ENCODE measurements around the gene ANKRD24.

The ANKRD24 gene

GRCh38 chr19:4199699-4200293 is 17.3 kb downstream of the ANKRD24 start:
- H3K9me3 ChIP-seq (ENCODE audit: low read depth, low read length), result no peaks in the 10 kb centered on the region
- H3K9ac ChIP-seq (ENCODE audit: insufficient read length), result no peak overlapping the region
- no peak for TF ChIP-seq POLR2AphosphoS5 (IDR thresholded peaks at IDR 0.05; ENCODE audit: borderline replicate concordance, low read depth, low read length)
- TF ChIP-seq FOXP2 (optimal IDR thresholded peaks at IDR 0.05; ENCODE audit: control extremely low read depth, extremely low read length, insufficient read depth), result no peak
- no peak for TF ChIP-seq EZH2 (IDR thresholded peaks at IDR 0.05)
- no peak overlapping the region for H3K27ac ChIP-seq
- no peaks in the 10 kb centered on the region for H3K36me3 ChIP-seq (ENCODE audit: insufficient read depth, low read length)
- no peak for DNase-seq (ENCODE audit: low read depth, low spot score)
- no peak overlapping the region for H3K4me3 ChIP-seq

- no peak overlapping the region for H3K4me3 ChIP-seq
- H3K36me3 ChIP-seq (ENCODE audit: insufficient read depth, low read length), result no peaks in the 10 kb centered on the region
- no peaks in the 10 kb centered on the region for H3K9me3 ChIP-seq (ENCODE audit: low read depth, low read length)
- H3K9ac ChIP-seq (ENCODE audit: insufficient read length), result no peak overlapping the region
- no peak for DNase-seq (ENCODE audit: low read depth, low spot score)
- H3K27ac ChIP-seq, result no peak overlapping the region
- TF ChIP-seq FOXP2 (optimal IDR thresholded peaks at IDR 0.05; ENCODE audit: control extremely low read depth, extremely low read length, insufficient read depth) (no peak), EZH2 (IDR thresholded peaks at IDR 0.05) (no peak), POLR2AphosphoS5 (IDR thresholded peaks at IDR 0.05; ENCODE audit: borderline replicate concordance, low read depth, low read length) (no peak)
Measured at GRCh38 chr19:4200940-4201542, 18.6 kb downstream of the ANKRD24 start.

GRCh38 chr19:4201798-4202197 is 19.3 kb downstream of the ANKRD24 start:
- Histone ChIP-seq H3K27ac (no peak overlapping the region), H3K36me3 (ENCODE audit: insufficient read depth, low read length) (no peaks in the 10 kb centered on the region), H3K9me3 (ENCODE audit: low read depth, low read length) (no peaks in the 10 kb centered on the region), H3K9ac (ENCODE audit: insufficient read length) (no peak overlapping the region), H3K4me3 (no peak overlapping the region)
- TF ChIP-seq EZH2 (IDR thresholded peaks at IDR 0.05), result no peak
- no peak for TF ChIP-seq POLR2AphosphoS5 (IDR thresholded peaks at IDR 0.05; ENCODE audit: borderline replicate concordance, low read depth, low read length)
- TF ChIP-seq FOXP2 (optimal IDR thresholded peaks at IDR 0.05; ENCODE audit: control extremely low read depth, extremely low read length, insufficient read depth), result no peak
- DNase-seq (ENCODE audit: low read depth, low spot score), result no peak

GRCh38 chr19:4206818-4207484 is 24.5 kb downstream of the ANKRD24 start:
- TF ChIP-seq FOXP2 (optimal IDR thresholded peaks at IDR 0.05; ENCODE audit: control extremely low read depth, extremely low read length, insufficient read depth) (no peak), EZH2 (IDR thresholded peaks at IDR 0.05) (no peak), POLR2AphosphoS5 (IDR thresholded peaks at IDR 0.05; ENCODE audit: borderline replicate concordance, low read depth, low read length) (no peak)
- H3K27ac ChIP-seq, result no peak overlapping the region
- H3K9ac ChIP-seq (ENCODE audit: insufficient read length), result no peak overlapping the region
- H3K9me3 ChIP-seq (ENCODE audit: low read depth, low read length), result no peaks in the 10 kb centered on the region
- H3K36me3 ChIP-seq (ENCODE audit: insufficient read depth, low read length), result no peaks in the 10 kb centered on the region
- H3K4me3 ChIP-seq, result no peak overlapping the region
- DNase-seq (ENCODE audit: low read depth, low spot score), result no peak

- DNase-seq (ENCODE audit: low read depth, low spot score), result no peak
- Histone ChIP-seq H3K9me3 (ENCODE audit: low read depth, low read length) (no peaks in the 10 kb centered on the region), H3K27ac (no peak overlapping the region), H3K36me3 (ENCODE audit: insufficient read depth, low read length) (no peaks in the 10 kb centered on the region), H3K9ac (ENCODE audit: insufficient read length) (no peak overlapping the region), H3K4me3 (no peak overlapping the region)
- no peak for TF ChIP-seq FOXP2 (optimal IDR thresholded peaks at IDR 0.05; ENCODE audit: control extremely low read depth, extremely low read length, insufficient read depth)
- no peak for TF ChIP-seq POLR2AphosphoS5 (IDR thresholded peaks at IDR 0.05; ENCODE audit: borderline replicate concordance, low read depth, low read length)
- no peak for TF ChIP-seq EZH2 (IDR thresholded peaks at IDR 0.05)
Measured at GRCh38 chr19:4208385-4209094, 26.1 kb downstream of the ANKRD24 start.

- no peak for TF ChIP-seq EZH2 (IDR thresholded peaks at IDR 0.05)
- no peak for TF ChIP-seq POLR2AphosphoS5 (IDR thresholded peaks at IDR 0.05; ENCODE audit: borderline replicate concordance, low read depth, low read length)
- TF ChIP-seq FOXP2 (optimal IDR thresholded peaks at IDR 0.05; ENCODE audit: control extremely low read depth, extremely low read length, insufficient read depth), result no peak
- H3K36me3 ChIP-seq (ENCODE audit: insufficient read depth, low read length), result no peaks in the 10 kb centered on the region
- no peak overlapping the region for H3K27ac ChIP-seq
- no peak overlapping the region for H3K9ac ChIP-seq (ENCODE audit: insufficient read length)
- H3K4me3 ChIP-seq, result no peak overlapping the region
- no peak for DNase-seq (ENCODE audit: low read depth, low spot score)
- no peaks in the 10 kb centered on the region for H3K9me3 ChIP-seq (ENCODE audit: low read depth, low read length)
Measured at GRCh38 chr19:4210166-4210731, 27.8 kb downstream of the ANKRD24 start.

GRCh38 chr19:4213116-4213515 is 30.6 kb downstream of the ANKRD24 start:
- no peak for DNase-seq (ENCODE audit: low read depth, low spot score)
- H3K36me3 ChIP-seq (ENCODE audit: insufficient read depth, low read length), result no peaks in the 10 kb centered on the region
- H3K4me3 ChIP-seq, result no peak overlapping the region
- TF ChIP-seq POLR2AphosphoS5 (IDR thresholded peaks at IDR 0.05; ENCODE audit: borderline replicate concordance, low read depth, low read length) (no peak), FOXP2 (optimal IDR thresholded peaks at IDR 0.05; ENCODE audit: control extremely low read depth, extremely low read length, insufficient read depth) (no peak), EZH2 (IDR thresholded peaks at IDR 0.05) (no peak)
- H3K27ac ChIP-seq, result no peak overlapping the region
- H3K9ac ChIP-seq (ENCODE audit: insufficient read length), result no peak overlapping the region
- no peaks in the 10 kb centered on the region for H3K9me3 ChIP-seq (ENCODE audit: low read depth, low read length)

- no peak overlapping the region for H3K9ac ChIP-seq (ENCODE audit: insufficient read length)
- no peak for TF ChIP-seq FOXP2 (optimal IDR thresholded peaks at IDR 0.05; ENCODE audit: control extremely low read depth, extremely low read length, insufficient read depth)
- no peak for TF ChIP-seq EZH2 (IDR thresholded peaks at IDR 0.05)
- no peak for TF ChIP-seq POLR2AphosphoS5 (IDR thresholded peaks at IDR 0.05; ENCODE audit: borderline replicate concordance, low read depth, low read length)
- no peak overlapping the region for H3K4me3 ChIP-seq
- no peaks in the 10 kb centered on the region for H3K36me3 ChIP-seq (ENCODE audit: insufficient read depth, low read length)
- no peaks in the 10 kb centered on the region for H3K9me3 ChIP-seq (ENCODE audit: low read depth, low read length)
- DNase-seq (ENCODE audit: low read depth, low spot score), result no peak
- no peak overlapping the region for H3K27ac ChIP-seq
Measured at GRCh38 chr19:4215807-4216206, 33.3 kb downstream of the ANKRD24 start.

Measured in SK-N-MC (cell line).